Gastrocnemius medialis (tissue), 4 donors: ENCODE measurements around the gene NFKBIE. TPM values are rescaled to one million over a fixed set of nuclear protein-coding genes. Genes with fewer than 3 reads are reported as not detected.

Experiments
- ATAC-seq, 2 donors: fragments of 150-250 bp; one replicate each; pipeline ENCODE4 v1.9.1; 2016
- DNase-seq, 2 donors: peaks; one replicate each; pipeline ENCODE4 v3.0.0-alpha.2; 2019
- H3K27ac ChIP-seq, 4 donors: fragments of 200-600 bp; sonication (generic); 1 replicate in 1 of 4; 2 replicates in 3 of 4; pipeline ENCODE4 v1.5.1; 2016 to 2018; ENCODE audit warnings: mild to moderate bottlenecking in 2 of 4, moderate library complexity in 1 of 4
- H3K27me3 ChIP-seq, 3 donors: fragments of 200-600 bp; sonication (generic) in 2 of 3; 1 replicate in 1 of 3; 2 replicates in 2 of 3; pipeline versions ENCODE4 v1.5.1 to v1.6.0; 2016 to 2019; ENCODE audit warnings: mild to moderate bottlenecking in 1 of 3, moderate library complexity in 1 of 3
- H3K36me3 ChIP-seq, 2 donors: fragments of 200-600 bp; sonication (generic) in 1 of 2; one replicate each; pipeline ENCODE4 v1.5.1; 2017 to 2018
- H3K4me1 ChIP-seq, 2 donors: fragments of 200-600 bp; sonication (generic) in 1 of 2; one replicate each; pipeline ENCODE4 v1.5.1; 2016 to 2017; ENCODE audit warnings: mild to moderate bottlenecking in 2 of 2
- H3K4me3 ChIP-seq, 4 donors: fragments of 200-600 bp; sonication (generic) in 3 of 4; 1 replicate in 1 of 4; 2 replicates in 3 of 4; pipeline ENCODE4 v1.5.1; 2016 to 2019; ENCODE audit warnings: mild to moderate bottlenecking in 2 of 4
- H3K9me3 ChIP-seq, 3 donors: fragments of 200-600 bp; sonication (generic) in 2 of 3; 1 replicate in 1 of 3; 2 replicates in 2 of 3; pipeline ENCODE4 v1.5.1; 2016 to 2019
- POLR2A ChIP-seq, 2 donors: fragments of 450-650 bp; IDR thresholded peaks; one replicate each; pipeline ENCODE4 v1.6.1; 2017; ENCODE audit warnings: antibody characterized with exemption in 2 of 2, mild to moderate bottlenecking in 2 of 2, moderate library complexity in 2 of 2
- in situ Hi-C, 4 donors: fragments of 200-750 bp; cut with MboI; loops; one replicate each; pipeline versions ENCODE4 v1.15.0 to v1.8.0; 2017; ENCODE audit warnings: low sequenced_read_pairs in 4 of 4
- intact Hi-C: fragments of 100-400 bp; cut with DNase I; formaldehyde crosslinking; loops from one replicate; pipeline ENCODE4 v1.15.1; 2023; ENCODE audit warnings: low total_unique reads
- total RNA-seq, 4 donors: library from RNA; depleted of rRNA; stranded (reverse); fragments of >200 nt; gene quantifications; one replicate each; pipeline versions ENCODE4 v1.1.0 to v1.2.3, GENCODE V29; 2016
- TF ChIP-seq, protein P1 (sequence below), 5 experiments: fragments of 450-650 bp in 3 of 5; fragments of 200-600 bp in 2 of 5; sonication (generic) in 2 of 5; IDR thresholded peaks in 4 of 5; conservative IDR thresholded peaks in 1 of 5; 1 replicate in 4 of 5; 2 replicates in 1 of 5; pipeline ENCODE4 v1.5.1; 2016 to 2019; ENCODE audit warnings: antibody characterized with exemption in 5 of 5, mild to moderate bottlenecking in 3 of 5, moderate library complexity in 3 of 5

The NFKBIE gene
- total RNA-seq, 4 donors from 2014 or later, result 4.1 to 11.1 (median 10.0) TPM

DNA sequence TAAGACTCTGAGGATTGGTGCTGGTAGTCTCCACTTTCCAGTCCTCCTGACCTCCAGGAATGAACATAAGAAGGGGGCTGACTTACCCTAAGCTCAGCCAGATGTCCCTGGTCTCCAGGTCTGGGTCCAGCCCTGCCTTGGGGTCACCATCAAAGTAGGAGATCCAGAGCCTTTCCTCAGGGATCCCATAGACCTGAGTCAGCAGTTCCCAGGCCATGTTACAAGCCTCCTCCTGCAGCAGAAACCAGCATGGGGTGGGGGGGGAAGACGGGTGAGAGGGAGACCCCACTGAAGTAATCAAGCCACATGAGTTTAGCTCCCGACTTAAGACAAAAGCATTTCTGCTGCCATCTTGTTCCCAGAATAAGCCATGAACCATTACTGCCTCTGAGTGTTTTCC lies 46.0 kb upstream of the NFKBIE start:
- no peak overlapping the region for H3K4me3 ChIP-seq
- ATAC-seq (no peak), DNase-seq (no peak)
- TF ChIP-seq POLR2A (IDR thresholded peaks at IDR 0.05), result no peak
- TF ChIP-seq, protein P1, sequence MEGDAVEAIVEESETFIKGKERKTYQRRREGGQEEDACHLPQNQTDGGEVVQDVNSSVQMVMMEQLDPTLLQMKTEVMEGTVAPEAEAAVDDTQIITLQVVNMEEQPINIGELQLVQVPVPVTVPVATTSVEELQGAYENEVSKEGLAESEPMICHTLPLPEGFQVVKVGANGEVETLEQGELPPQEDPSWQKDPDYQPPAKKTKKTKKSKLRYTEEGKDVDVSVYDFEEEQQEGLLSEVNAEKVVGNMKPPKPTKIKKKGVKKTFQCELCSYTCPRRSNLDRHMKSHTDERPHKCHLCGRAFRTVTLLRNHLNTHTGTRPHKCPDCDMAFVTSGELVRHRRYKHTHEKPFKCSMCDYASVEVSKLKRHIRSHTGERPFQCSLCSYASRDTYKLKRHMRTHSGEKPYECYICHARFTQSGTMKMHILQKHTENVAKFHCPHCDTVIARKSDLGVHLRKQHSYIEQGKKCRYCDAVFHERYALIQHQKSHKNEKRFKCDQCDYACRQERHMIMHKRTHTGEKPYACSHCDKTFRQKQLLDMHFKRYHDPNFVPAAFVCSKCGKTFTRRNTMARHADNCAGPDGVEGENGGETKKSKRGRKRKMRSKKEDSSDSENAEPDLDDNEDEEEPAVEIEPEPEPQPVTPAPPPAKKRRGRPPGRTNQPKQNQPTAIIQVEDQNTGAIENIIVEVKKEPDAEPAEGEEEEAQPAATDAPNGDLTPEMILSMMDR (IDR thresholded peaks at IDR 0.05 in 4 of 5, conservative IDR thresholded peaks at IDR 0.05 in 1 of 5), result no peak
- intact Hi-C loops (no loop called here), in situ Hi-C loops (no loop called here)
- no peaks in the 10 kb centered on the region for H3K9me3 ChIP-seq
- no peak overlapping the region for H3K27ac ChIP-seq
- H3K36me3 ChIP-seq, result peaks cover 2 to 42% of the 10 kb centered on the region in 2 donors
- H3K4me1 ChIP-seq, result peaks cover 5 to 14% of the 10 kb centered on the region in 2 donors
- no peaks in the 10 kb centered on the region for H3K27me3 ChIP-seq

DNA sequence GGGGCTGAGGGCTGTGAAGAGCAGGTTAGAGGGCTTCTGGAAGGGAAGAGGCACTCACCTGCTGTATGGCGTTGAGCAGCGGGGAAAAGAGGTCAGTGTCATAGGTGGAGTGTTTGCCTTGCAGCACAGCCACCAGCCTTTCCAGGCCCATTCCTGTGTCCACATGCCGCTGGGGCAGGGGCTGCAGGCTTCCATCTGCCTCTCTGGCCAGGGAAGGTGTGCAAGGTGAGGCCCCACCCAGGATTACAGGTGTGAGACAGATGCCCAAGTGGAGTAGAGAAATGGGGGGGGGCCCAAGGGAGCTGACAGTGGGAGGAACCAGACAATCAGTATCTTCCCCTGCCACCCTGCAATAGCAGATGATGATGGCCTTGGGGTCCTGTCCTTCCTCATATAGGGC lies 44.9 kb upstream of the NFKBIE start:
- Histone ChIP-seq H3K27me3 (no peaks in the 10 kb centered on the region), H3K4me1 (peaks cover 5 to 14% of the 10 kb centered on the region in 2 donors), H3K27ac (no peak overlapping the region), H3K9me3 (no peaks in the 10 kb centered on the region), H3K36me3 (peaks cover 2 to 52% of the 10 kb centered on the region in 2 donors), H3K4me3 (no peak overlapping the region)
- no peak for ATAC-seq
- TF ChIP-seq, protein P1 (IDR thresholded peaks at IDR 0.05 in 4 of 5, conservative IDR thresholded peaks at IDR 0.05 in 1 of 5), result no peak
- TF ChIP-seq POLR2A (IDR thresholded peaks at IDR 0.05), result no peak
- intact Hi-C loops, result no loop called here
- DNase-seq, result no peak
- in situ Hi-C loops, result no loop called here

DNA sequence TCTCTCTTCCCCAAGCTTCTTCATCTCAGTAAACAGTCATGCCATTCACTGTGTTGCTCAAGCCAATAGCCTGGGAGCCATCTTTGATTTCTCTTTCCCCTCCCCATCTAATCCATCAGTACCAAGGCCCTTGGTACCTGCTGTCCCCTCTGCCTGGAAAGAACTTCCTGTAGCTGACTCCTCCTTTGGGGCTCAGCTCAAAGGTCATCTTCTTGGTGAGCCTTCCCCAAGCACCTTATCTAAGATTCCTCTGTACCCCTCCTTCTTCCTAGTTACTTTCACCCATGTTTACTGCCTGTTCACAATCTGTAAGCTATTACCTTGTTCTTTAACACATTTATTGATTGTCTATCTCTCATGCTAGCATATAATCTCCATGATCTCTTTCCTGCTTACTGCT lies 44.3 kb upstream of the NFKBIE start:
- no peak overlapping the region for H3K4me3 ChIP-seq
- DNase-seq, result no peak
- peaks cover 5 to 14% of the 10 kb centered on the region in 2 donors for H3K4me1 ChIP-seq
- no peaks in the 10 kb centered on the region for H3K27me3 ChIP-seq
- in situ Hi-C loops (no loop called here), intact Hi-C loops (no loop called here)
- H3K9me3 ChIP-seq, result no peaks in the 10 kb centered on the region
- no peak for TF ChIP-seq POLR2A (IDR thresholded peaks at IDR 0.05)
- TF ChIP-seq, protein P1 (IDR thresholded peaks at IDR 0.05 in 4 of 5, conservative IDR thresholded peaks at IDR 0.05 in 1 of 5), result no peak
- peaks cover 2 to 58% of the 10 kb centered on the region in 2 donors for H3K36me3 ChIP-seq
- ATAC-seq, result no peak
- no peak overlapping the region for H3K27ac ChIP-seq

DNA sequence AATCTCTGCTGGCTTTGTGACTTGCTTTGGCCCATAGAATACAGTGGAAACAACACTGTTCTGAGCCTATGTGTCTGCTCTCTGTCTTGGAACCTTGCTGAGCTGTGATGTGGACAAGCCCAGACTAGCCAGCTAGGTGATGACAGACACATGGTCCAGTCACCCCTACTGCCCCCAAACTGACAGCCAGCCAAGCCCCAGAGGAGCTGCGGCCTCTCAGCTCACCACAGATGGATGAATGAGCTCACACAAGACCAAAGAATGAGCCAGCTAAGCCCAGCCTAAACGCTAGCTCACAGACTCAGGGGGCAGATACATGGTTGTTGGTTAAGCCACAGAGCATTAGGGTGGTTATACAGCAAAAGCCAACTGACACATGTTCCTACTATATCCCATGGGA lies 43.7 kb upstream of the NFKBIE start:
- no peaks in the 10 kb centered on the region for H3K27me3 ChIP-seq
- in situ Hi-C loops (no loop called here), intact Hi-C loops (no loop called here)
- H3K9me3 ChIP-seq, result no peaks in the 10 kb centered on the region
- H3K4me3 ChIP-seq, result no peak overlapping the region
- no peak for ATAC-seq
- peaks cover 5 to 14% of the 10 kb centered on the region in 2 donors for H3K4me1 ChIP-seq
- TF ChIP-seq POLR2A (IDR thresholded peaks at IDR 0.05), result no peak
- TF ChIP-seq, protein P1 (IDR thresholded peaks at IDR 0.05 in 4 of 5, conservative IDR thresholded peaks at IDR 0.05 in 1 of 5), result no peak
- H3K27ac ChIP-seq, result no peak overlapping the region
- DNase-seq, result no peak
- H3K36me3 ChIP-seq, result peaks cover 2 to 62% of the 10 kb centered on the region in 2 donors

DNA sequence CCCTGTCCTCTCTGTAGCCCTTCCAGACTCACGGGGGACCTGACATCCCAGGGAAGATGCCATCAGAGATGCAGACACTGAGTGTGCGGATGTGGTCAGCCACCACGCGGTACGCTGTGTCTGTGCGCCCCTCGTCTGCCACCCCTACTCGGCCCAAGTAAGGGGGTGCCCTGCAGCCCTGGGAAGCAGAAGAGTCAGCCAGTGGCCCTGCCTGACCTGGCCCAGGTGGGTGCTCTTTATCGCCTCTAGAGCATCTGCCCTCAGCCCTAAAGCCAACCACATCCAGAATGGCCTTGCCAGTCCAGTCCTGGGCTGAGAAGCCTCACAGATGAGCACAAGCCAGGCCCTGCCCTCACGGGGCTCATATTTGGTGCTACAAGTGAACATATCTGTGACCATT lies 41.9 kb upstream of the NFKBIE start:
- no peak for TF ChIP-seq POLR2A (IDR thresholded peaks at IDR 0.05)
- TF ChIP-seq, protein P1 (IDR thresholded peaks at IDR 0.05 in 4 of 5, conservative IDR thresholded peaks at IDR 0.05 in 1 of 5), result no peak
- in situ Hi-C loops (no loop called here), intact Hi-C loops (no loop called here)
- peaks cover 2 to 80% of the 10 kb centered on the region in 2 donors for H3K36me3 ChIP-seq
- H3K27me3 ChIP-seq, result no peaks in the 10 kb centered on the region
- no peak overlapping the region for H3K27ac ChIP-seq
- H3K4me1 ChIP-seq, result peaks cover under 1 to 5% of the 10 kb centered on the region in 2 donors
- no peak for ATAC-seq
- H3K9me3 ChIP-seq, result no peaks in the 10 kb centered on the region
- DNase-seq, result no peak
- H3K4me3 ChIP-seq, result no peak overlapping the region
